Tibial nerve (tissue), 3 donors: ENCODE data around the gene TCP11.

Source experiments
- POLR2A ChIP-seq, 2 donors: fragments of 450-650 bp; IDR thresholded peaks; one replicate each; pipeline ENCODE4 v1.6.1; 2017; ENCODE audit warnings: antibody characterized with exemption in 2 of 2, mild to moderate bottlenecking in 2 of 2, moderate library complexity in 2 of 2
- TF ChIP-seq, protein P1 (sequence below), 5 experiments: fragments of 200-600 bp in 3 of 5; fragments of 450-650 bp in 2 of 5; sonication (generic) in 3 of 5; IDR thresholded peaks; one replicate each; pipeline ENCODE4 v1.5.1; 2016 to 2019; ENCODE audit warnings: antibody characterized with exemption in 5 of 5, mild to moderate bottlenecking in 3 of 5, moderate library complexity in 2 of 5

DNA sequence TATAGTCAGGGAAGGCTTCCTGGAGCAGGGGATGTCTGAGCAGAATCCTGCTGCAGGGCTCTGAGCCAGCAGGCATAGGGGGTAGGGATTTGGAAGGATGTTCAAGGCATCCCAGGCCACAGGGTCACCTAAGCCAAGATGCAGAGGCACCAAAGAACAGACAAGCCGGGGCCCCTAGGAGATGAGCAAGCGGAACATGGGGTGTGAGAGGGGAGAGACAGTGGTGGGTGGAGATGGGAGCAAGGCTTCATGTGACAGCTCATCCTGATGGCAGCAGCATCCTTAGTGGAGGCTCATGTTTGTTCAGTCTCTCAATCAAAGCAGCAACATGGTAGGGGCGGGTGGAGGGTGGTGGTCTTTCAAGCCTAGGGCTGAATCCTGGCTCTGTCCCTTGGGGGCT lies 29.8 kb upstream of the TCP11 start:
- TF ChIP-seq, protein P1, sequence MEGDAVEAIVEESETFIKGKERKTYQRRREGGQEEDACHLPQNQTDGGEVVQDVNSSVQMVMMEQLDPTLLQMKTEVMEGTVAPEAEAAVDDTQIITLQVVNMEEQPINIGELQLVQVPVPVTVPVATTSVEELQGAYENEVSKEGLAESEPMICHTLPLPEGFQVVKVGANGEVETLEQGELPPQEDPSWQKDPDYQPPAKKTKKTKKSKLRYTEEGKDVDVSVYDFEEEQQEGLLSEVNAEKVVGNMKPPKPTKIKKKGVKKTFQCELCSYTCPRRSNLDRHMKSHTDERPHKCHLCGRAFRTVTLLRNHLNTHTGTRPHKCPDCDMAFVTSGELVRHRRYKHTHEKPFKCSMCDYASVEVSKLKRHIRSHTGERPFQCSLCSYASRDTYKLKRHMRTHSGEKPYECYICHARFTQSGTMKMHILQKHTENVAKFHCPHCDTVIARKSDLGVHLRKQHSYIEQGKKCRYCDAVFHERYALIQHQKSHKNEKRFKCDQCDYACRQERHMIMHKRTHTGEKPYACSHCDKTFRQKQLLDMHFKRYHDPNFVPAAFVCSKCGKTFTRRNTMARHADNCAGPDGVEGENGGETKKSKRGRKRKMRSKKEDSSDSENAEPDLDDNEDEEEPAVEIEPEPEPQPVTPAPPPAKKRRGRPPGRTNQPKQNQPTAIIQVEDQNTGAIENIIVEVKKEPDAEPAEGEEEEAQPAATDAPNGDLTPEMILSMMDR (IDR thresholded peaks at IDR 0.05), result no peak
- TF ChIP-seq POLR2A (IDR thresholded peaks at IDR 0.05), result no peak
